NCI-H460 (cell line): ENCODE data around the gene KCNAB2. TPM values are rescaled to one million over a fixed set of nuclear protein-coding genes. Genes with fewer than 3 reads are reported as not detected.

Experiments used
- DNase-seq: peaks from one replicate; pipeline ENCODE4 v3.0.0-alpha.2; 2016; ENCODE audit warnings: low read depth; ENCODE audit errors: extremely low read depth
- total RNA-seq: library from RNA; depleted of rRNA; stranded (reverse); fragments of >200 nt; shearing (Covaris generic); gene quantifications from 2 replicates; pipeline ENCODE4 v1.2.3, GENCODE V29; 2014

Gene KCNAB2
- total RNA-seq, 1 experiment from 2014 or later = 20.1 TPM

DNA sequence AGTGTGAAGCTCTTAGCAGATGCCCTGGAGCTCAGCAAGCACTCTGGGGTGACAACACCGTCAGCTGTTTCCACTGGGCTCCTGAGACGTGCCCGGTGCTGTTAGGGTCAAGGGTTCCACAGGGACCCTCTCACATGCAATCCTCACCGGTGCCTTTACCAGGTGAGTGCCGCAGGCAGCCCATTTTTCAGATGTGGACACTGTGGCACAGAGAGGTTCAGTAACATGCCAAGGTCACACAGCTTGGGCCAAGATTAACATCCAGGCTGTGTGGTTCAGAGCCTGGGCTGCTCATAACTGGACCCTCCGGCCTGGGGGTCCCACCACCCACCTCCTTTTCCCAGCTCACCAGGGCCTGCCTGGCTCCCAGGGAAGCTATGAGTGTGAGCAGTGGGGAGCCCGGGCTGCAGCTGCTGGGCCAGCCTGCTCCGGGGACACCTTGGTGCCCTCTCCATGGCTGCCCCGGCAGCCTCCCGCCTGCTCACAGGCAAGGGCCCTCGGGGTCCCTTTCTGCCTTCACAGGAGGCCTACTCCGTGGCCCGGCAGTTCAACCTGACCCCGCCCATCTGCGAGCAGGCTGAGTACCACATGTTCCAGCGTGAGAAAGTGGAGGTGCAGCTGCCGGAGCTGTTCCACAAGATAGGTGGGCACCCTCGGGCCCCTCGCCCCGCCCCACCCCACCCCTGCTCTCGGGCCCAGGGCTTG lies 49.3 kb downstream of the KCNAB2 start:
- no peak for DNase-seq

DNA sequence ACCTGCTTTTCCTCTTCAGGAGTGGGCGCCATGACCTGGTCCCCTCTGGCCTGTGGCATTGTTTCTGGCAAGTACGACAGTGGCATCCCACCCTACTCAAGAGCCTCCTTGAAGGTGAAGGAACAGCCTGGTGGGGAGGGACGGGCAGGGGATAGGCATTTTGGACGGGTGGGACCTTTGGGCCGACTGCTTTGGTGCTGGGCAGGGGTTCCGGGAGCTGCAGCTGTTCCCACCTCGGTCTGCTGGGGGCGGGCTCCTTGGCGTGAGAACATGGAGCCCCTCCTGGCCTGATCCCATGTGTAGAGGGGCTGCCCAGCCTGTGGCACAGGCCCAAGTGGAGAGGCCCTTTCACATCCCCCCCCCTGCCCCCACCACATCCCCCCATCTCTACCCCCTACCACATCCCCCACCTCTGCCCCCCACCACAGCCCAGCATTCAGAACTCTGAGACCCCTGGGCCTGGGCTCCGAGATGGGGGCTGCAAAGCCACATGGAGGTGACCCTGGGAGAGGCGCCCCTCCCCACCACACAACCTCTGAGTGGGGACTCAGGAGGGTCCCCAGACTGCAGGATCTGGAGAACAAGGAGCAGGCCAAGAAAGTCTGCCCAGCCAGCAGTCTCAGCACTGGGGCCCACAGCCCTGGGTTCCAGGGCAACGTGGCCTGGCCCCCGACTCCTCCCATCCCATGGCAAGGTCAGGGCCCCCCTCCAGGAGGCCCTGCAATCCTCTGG lies 50.0 kb downstream of the KCNAB2 start:
- no peak for DNase-seq

DNA sequence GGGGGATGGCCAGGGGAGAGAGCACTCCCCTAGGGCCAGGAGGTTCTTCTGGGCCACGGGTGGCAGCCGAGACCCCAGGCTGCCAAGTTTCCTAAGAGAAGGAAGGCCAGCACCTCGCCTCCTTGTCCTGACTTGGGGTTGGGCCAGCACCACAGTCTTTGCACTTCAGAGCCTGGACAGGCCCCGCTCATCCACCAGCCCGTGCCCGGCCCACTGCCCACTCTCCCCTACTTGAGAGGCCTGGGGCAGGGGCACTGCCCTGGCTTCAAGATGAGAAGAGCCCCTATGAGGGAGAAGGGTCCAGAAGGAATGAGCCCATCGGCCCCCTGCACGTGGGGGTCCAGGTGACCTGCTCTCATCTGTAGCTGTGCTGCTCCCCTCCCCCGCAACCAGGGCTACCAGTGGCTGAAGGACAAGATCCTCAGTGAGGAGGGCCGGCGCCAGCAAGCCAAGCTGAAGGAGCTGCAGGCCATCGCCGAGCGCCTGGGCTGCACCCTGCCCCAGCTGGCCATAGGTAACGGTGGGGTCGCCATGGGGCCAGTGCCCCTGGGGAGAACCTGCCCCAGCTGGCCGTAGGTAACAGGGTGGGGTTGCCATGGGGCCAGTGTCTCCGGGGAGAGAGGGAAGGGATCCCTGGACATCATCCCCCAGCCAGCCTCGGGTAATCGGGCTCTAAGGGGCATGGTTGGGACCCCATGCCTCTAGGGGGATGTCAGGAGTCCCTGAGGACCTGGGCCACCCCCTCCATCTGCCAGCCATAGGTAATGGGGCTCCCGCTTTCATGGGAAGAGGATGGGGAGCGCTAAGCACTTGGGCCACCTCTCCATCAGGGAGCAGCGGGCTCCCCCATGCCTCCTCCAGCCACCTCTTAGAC lies 50.8 kb downstream of the KCNAB2 start:
- no peak for DNase-seq

DNA sequence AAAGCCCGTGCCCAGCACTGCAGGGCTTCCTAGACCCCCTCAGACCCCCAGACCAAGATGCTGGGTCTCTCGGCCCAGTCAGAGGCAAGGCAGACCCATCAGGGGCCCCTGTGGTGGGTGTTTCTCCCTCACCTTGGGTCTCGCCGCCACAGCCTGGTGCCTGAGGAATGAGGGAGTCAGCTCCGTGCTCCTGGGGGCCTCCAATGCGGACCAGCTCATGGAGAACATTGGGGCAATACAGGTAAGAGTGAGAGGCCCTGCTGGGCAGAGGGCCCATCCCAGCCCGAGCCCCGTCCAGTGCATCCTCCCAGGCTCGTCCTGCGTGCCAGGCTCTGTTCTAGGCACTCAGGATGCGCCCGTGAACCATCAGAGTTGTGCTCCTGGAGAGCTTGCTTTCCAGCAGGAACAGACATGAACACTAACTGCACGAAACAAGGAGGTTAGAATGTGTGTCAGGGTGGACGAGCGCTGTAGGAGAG lies 51.5 kb downstream of the KCNAB2 start:
- no peak for DNase-seq

DNA sequence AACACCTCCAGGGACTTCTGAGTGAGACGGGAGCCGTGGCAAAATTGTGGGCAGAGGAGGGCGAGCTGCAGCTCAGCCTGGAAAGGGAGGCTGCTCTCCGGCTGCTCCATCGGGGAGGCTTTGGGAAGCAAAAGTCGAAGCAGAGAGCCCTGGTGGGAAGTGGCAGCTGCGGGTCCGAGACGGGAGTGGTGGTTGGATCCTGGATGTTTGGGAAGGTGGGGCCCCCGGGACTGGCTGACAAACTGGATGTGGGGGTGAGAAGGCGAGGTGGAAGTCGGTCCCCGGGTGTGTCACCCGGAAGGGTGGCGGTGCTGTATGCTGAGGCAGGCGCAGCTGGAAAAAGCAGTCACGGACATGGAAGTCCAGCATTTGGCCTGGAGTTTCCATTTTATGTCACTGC lies 52.1 kb downstream of the KCNAB2 start:
- no peak for DNase-seq

DNA sequence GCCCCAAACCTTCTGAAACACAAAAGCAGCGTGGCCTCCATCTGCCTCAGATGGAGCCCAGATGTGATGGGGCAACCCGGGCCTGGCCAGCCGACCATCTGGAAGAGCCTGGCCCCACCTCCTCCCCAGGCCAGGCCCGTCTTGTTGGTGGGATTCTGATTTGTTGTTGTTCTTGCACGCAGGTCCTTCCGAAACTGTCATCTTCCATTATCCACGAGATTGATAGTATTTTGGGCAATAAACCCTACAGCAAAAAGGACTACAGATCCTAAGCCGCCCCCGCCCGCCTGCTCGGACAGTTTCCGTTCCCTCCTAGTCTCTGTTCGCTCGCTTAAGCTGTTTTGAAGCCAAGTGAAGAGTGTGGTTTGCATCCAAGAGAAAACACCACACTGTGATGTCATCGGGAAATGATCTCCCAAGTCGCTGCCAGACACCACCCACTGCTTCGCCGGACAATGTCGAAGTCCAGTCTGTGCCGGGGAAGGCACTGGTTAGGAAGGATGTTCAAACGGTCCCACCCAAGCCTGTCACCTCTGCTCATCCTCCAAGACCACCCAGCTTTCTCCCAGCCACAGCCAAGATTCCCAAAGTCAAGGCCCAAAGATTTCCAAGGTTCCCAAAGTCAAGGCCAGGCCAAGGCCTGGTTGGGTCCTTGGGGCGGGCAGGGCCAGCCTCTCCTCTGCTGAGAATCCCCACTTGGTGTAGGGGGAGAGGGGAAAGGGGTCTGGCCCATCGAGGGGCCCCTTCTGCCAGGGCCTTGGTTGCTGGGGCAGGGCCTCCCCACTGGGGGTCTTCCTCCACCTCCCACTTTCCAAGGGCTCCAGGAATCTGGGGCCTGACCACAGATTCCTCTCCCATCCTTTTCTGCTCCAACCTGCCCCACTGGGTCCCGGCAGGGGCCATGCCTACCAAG lies 52.9 kb downstream of the KCNAB2 start:
- no peak for DNase-seq

DNA sequence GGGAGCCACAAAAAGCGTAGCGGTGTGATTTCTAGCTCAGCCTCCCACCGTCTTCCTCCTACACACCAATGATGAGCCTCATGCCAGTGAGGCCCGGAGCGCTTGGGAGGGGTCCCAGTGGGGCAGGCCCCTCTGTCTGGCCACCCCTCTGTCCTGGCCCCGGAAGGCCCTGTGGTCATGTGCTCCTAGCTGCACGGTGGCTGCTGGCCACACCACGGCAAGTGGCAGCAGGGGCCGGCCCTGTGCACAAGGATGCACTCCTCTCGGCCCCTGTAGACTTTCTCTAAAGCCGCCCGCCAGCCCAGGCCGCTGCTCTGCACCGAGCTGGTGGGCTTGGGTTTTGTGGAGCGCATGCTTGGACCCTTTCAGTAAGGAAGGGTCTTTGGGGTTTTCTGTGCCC lies 53.6 kb downstream of the KCNAB2 start:
- no peak for DNase-seq

DNA sequence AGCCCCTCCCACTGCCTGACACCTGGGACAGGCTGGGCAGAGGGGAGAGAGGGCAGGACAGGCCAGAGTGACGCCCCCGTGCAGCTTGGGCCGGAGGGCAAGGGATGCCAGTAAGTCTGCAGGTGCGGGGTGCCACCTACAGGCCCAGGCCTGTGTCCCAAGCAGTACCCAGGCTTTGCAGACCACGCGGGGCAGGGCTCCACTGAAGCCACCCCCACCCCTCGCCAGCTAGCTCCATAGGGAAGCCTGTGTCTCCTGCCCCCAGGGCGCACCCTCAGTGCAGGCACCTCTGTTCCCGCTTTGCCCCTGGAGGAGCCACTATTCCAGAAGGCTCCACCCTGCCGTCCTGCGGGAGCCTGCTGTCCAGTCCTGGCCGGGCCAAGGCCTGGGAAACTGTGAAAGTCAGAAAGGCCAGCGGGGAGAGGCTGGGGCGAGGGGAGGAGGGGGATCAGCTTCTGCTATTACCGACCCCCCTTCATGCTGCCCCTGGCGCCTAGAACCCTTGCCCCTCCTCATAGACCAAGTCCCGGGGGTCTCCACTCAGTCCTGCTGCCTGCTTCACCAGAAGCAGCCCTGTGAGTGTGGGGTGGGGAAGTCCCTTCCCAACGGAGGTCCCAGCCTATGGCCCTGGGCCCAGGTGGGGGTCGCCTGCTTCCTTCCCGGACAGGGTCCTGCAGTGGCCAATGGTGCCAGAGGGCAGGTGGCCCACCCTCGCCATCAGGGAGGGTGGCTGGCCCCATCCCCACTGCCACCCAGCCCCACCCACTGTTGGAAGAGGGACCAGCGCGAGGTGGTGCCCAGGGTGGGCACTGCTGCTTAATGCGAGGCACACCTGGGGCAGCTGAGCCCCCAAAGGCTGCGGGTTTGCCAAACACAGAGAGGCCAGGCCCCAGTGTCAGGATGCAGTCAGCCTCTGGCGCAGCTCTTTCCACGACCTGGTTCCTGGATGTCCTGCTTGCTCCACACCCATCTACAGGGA lies 54.4 kb downstream of the KCNAB2 start:
- no peak for DNase-seq

DNA sequence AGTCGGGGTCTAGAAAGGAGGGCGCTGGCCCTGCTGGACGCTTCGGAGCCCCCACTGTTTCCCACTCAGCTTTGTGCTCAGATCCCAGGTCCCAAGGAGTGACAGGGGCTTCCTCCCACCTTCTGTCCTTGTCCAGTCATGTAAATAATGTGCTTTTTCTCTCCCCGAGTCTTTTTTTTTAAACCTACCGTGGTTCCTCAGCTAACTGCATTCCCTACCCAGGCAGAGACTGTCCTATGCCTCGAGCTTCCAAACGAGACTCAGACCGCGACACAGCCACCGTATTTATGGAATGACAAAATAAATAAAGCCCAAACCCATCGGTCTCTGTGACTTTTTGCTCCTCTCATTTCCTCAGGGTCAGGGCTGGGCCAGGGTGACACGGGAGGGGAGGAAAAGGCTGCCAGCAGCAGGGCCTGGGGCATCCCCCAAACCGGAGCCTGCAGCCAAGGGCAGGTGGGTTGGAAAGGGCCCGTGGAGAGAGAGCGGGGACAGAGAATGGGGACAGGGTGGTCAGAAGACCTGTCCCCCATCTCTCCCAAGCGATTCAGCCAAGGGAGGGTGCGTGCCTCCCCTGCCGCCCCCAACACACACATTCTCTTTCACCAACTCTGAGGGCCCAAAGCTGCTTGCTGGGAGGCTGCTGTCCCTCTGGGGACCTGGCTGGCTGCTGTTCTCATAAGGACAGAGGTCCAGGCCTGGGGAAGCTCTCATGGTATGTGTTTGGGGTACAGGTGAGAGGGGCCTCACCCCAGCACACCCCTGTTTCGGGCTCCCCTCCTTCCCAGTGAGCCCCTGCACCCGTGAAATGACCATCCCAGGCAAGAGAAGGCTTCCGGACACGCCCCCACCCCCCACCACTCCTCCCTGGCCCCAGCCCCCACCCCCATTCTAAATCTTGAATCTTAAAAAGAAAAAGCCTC lies 55.4 kb downstream of the KCNAB2 start:
- DNase-seq = no peak

DNA sequence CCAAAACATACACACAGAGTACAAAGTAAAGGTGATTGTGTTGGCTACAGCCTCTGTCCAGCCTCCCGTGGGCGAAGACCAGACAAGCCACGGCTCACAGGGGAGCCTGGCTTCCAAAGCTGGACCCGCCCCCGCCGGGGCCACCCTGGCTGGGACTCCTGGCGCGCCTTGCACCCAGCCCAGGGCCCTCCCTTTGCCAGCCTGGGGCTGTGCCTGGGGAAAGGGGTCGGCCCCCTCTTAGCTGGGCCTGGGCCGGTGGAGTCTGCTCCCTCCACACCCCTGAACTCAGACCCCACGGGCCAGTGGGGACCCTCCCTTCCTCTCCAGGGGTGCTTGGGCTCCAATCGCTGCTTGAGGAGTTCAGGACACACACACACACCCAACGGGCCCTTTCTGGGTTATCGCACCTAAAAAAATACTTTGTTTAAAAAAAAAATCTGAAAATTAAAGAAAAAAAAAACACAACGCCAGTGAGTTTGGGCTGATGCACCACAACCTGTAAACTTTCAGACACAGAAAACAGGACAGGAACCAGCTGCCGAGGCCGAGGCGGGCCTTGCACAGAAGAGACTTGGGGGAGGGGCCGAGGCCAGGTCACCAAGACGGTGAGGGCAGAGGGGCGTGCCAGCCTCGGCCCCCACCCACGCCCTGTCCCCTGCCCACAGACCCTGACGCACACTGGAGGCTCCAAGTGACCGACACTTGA lies 56.3 kb downstream of the KCNAB2 start:
- no peak for DNase-seq

DNA sequence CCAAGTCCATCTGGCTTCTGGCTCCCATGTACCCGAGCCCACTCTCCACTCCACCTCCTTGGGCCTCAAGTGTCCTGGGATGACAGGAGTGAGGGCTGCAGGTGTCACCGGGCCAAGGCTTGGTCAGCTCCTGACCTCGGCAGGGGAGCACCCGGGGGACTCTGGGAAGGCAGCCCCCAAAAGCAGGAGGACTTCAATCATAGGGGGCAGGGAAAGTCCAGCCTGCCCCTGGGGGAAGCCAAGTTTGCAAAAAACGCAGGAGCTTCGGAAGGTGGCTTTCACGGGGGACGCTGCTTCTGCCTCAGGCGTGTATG lies 56.8 kb downstream of the KCNAB2 start:
- no peak for DNase-seq

DNA sequence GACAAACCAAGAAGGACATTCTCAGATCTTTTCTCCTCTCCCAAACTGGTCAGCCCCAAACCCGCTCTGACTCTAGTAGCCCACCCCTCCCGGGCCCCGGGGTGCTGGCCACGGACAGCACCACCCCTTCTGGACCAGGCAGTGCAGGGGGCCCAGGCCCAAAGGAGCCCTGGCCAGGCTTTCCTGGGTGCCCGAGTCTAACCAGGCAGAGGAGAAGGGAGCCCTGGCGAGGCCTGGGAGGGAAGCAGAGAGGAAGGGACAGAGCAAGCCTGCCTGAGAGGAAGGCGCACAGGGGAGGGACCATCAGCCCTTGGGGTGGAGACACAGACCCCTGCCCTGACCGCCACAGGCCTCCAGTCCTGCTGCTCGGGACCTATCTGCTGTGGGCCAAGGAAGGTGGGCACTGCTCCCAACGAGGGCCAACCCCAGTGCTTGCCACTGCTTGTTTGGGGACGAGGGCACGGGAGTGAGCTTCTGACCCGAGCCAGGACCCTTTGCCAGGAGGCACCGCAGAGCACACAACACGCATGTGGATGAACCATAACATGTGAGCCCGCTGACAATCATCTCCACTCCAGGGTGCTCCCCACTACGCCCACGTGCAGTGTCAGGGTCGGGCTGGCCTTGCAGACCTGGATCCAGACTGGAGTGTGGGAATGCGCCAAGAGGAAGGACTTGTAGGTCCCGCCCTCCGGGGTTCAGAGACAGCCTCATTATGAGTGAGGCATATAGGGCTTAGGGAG lies 57.6 kb downstream of the KCNAB2 start:
- DNase-seq = no peak

DNA sequence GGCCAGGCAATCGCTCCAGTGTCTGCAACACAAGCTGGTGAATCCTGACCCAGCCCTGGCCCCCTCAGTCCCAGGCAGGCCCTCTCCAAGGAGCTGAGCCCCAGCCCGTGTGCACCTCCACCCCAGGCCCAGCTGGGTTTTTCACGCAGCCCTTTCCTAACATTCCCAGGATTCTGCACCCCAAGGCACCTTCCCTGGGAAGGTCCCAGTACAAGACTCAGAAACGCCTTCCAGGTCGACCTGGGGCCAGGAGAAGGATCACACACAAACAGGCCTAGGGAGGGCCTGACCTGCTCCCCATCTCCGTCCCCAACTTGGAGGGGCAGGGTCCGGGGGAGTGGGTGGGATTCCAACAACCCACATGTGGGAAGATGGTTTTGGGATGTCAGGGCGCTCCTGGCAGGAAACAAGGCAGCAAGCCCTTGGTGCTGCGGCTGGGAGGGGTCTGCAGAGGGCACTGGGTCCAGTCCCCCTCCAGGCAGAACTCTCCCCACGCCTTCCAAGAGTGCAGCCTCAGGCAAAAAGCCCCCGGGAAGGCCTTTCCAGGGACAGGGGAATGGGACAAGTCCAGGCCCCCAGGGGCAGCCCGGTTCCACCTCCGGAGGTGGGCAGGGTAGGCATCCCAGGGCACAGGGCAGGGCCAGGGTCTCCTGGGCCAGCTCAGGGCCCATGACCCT lies 58.3 kb downstream of the KCNAB2 start:
- DNase-seq = no peak

DNA sequence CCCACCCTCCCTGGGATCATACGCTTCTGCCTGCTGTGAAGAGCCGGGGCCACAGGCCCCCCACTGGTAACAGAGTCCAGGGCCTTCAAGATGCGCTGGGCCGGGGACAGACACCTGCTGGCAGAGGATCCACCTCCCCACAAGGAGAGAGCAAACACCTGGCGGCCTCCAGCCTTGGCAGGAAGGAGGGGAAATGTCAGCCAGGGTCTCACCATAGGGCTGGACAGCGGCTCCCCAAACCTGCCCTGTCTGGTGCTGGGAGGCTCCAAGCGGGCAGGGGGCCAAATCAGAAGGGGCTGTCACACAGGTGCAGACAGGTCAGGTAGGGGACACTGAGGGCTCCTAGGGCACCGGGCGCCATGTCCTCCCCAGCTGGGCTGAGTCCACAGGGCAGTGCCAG lies 58.9 kb downstream of the KCNAB2 start:
- DNase-seq = no peak

DNA sequence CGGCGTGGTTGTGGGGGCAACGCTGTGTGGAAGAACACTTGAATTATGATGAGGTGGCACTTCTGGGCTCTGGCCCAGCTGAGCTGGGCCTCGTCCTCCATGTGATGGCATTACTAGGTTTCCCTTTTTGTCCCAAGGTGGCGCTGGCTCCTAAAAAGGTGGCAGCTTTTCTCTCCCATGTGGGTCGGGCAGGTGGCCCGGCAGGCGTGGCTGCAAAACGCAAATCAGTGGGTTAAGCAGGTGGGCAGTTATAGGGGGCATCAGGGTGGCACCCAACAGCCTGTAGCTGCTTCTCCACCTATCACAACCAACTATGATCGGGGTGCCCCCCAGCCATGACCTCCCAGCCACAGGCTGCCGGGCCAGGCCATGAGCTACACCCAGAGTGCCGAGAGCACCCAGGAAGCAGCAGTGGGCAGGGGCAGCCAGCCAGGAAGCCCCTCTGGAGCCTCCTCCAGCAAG lies 59.6 kb downstream of the KCNAB2 start:
- DNase-seq = no peak

DNA sequence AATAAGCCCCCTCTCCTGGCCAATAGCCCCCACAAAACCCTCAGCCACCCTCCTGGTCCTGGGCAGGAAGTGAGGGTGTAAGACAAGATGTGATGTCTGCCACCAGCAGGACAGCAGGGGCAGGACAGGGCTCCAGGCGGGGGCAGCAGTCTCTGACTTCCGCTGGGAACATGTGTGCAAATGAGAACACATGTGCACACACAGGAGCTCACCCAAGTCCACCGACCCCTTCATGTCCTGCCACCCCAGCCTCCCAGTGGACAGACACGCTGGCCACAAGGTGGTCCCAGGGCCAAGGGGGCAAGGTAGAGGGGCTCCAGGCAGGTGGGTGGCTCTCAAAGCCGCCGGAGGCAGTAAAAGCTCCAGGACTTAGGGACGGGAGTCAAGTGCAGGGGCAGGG lies 60.1 kb downstream of the KCNAB2 start:
- no peak for DNase-seq
